HCT116 (cell line): Measurements from ENCODE around the gene TENM4. TPM values are rescaled to one million over a fixed set of nuclear protein-coding genes. Genes with fewer than 3 reads are reported as not detected.

Experiments
- ATAC-seq: fragments of 200-7000 bp; cut with Tn5 transposase; 2 replicates; pipeline ENCODE4 v1.9.1; 2020; ENCODE audit warnings: mild to moderate bottlenecking, moderate library complexity
- BruUV-seq: library from RNA; stranded (reverse); fragments of 400-500 nt; replicated peaks from 2 replicates; lab custom pipeline; 2021; lab: Mats Ljungman, UMichigan
- CTCF ChIA-PET: fragments of 300-600 bp; sonication (Branson Sonifier 250); formaldehyde crosslinking; loops from one replicate; lab custom pipeline; 2021; ENCODE audit warnings: antibody characterized with exemption; lab: Charles Lee
- POLR2A ChIA-PET: fragments of 300-600, 350-600 bp; sonication (Branson Sonifier 250); formaldehyde crosslinking; loops from one replicate; lab custom pipeline; 2021; ENCODE audit warnings: antibody characterized with exemption; lab: Charles Lee
- RAD21 ChIA-PET, 2 experiments: fragments of 300-600 bp; sonication (Branson Sonifier 250); formaldehyde crosslinking; loops; one replicate each; lab custom pipeline; 2023; ENCODE audit warnings: low total read pairs in 2 of 2; ENCODE audit not compliant: uncharacterized antibody in 2 of 2, unreplicated experiment in 2 of 2, low non-redundant PET in 1 of 2; lab: Charles Lee
- DNase-seq: peaks from one replicate; pipeline ENCODE4 v3.0.0-alpha.2; 2010; ENCODE audit warnings: low read depth, low spot score
- H2AFZ ChIP-seq: fragments of 200-600 bp; shearing (Covaris generic), sonication (generic); 2 replicates; pipeline ENCODE4 v1.6.1; 2017; ENCODE audit warnings: low read depth, mixed run types, mixed read lengths, antibody characterized with exemption, low read length; ENCODE audit not compliant: poor library complexity, severe bottlenecking
- H3K27ac ChIP-seq: 2 replicates; pipeline ENCODE4 v1.5.1; 2012; ENCODE audit warnings: low read depth, low read length
- H3K27me3 ChIP-seq: fragments of 200-600 bp; sonication (generic); 2 replicates; pipeline ENCODE4 v1.6.1; 2016; ENCODE audit warnings: mixed run types, low read length, mixed read lengths; ENCODE audit not compliant: insufficient read depth
- H3K36me3 ChIP-seq, 2 experiments: fragments of 200-500 bp in 1 of 2; fragments of 200-600 bp in 1 of 2; sonication (Bioruptor generic) in 1 of 2; sonication (generic) in 1 of 2; 2 replicates each; pipeline versions ENCODE4 v1.5.1 to v1.6.1; 2014 to 2016; ENCODE audit warnings: low read length in 2 of 2, inconsistent platforms in 1 of 2, mixed read lengths in 1 of 2, mixed run types in 1 of 2; ENCODE audit not compliant: insufficient read depth in 2 of 2, control insufficient read depth in 1 of 2
- H3K4me1 ChIP-seq, 2 experiments: fragments of 200-600 bp in 1 of 2; sonication (generic) in 1 of 2; 2 replicates each; pipeline versions ENCODE4 v1.5.1 to v1.6.1; 2012 to 2017; ENCODE audit warnings: low read length in 2 of 2, inconsistent platforms in 1 of 2, mild to moderate bottlenecking in 1 of 2, mixed read lengths in 1 of 2, mixed run types in 1 of 2, moderate library complexity in 1 of 2; ENCODE audit not compliant: insufficient read depth in 2 of 2, control insufficient read depth in 1 of 2
- H3K4me2 ChIP-seq: fragments of 200-600 bp; sonication (generic); 2 replicates; pipeline ENCODE4 v1.6.1; 2017; ENCODE audit warnings: mixed run types, low read length, mixed read lengths
- H3K4me3 ChIP-seq, 2 experiments: fragments of 200-600 bp in 1 of 2; sonication (generic) in 1 of 2; replicated peaks in 1 of 2; 2 replicates each; pipeline ENCODE4 v1.5.1; 2011 to 2016; ENCODE audit warnings: low read length in 2 of 2, control low read depth in 1 of 2, low read depth in 1 of 2, mild to moderate bottlenecking in 1 of 2, mixed read lengths in 1 of 2, mixed run types in 1 of 2
- H3K79me2 ChIP-seq: fragments of 200-600 bp; sonication (generic); 2 replicates; pipeline ENCODE4 v1.6.1; 2017; ENCODE audit warnings: mild to moderate bottlenecking, mixed run types, low read length, moderate library complexity, mixed read lengths; ENCODE audit not compliant: insufficient read depth
- H3K9ac ChIP-seq: fragments of 200-600 bp; sonication (generic); 2 replicates; pipeline ENCODE4 v1.6.1; 2016; ENCODE audit warnings: low read length, mixed read lengths
- H3K9me2 ChIP-seq: fragments of 200-600 bp; sonication (generic), shearing (Covaris generic); 2 replicates; pipeline ENCODE4 v1.6.1; 2017; ENCODE audit warnings: mixed run types, mild to moderate bottlenecking, moderate library complexity; ENCODE audit not compliant: insufficient read depth
- H3K9me3 ChIP-seq, 2 experiments: fragments of 200-500 bp in 1 of 2; fragments of 200-600 bp in 1 of 2; sonication (Bioruptor generic) in 1 of 2; sonication (generic) in 1 of 2; 2 replicates each; pipeline ENCODE4 v1.6.1; 2014 to 2017; ENCODE audit warnings: low read length in 2 of 2, mixed read lengths in 2 of 2, inconsistent platforms in 1 of 2, low read depth in 1 of 2, mild to moderate bottlenecking in 1 of 2, mixed run types in 1 of 2, moderate library complexity in 1 of 2; ENCODE audit not compliant: control insufficient read depth in 1 of 2, insufficient read depth in 1 of 2
- H4K20me1 ChIP-seq: fragments of 200-600 bp; sonication (generic), shearing (Covaris generic); 2 replicates; pipeline ENCODE4 v1.6.1; 2017; ENCODE audit warnings: mixed run types, mild to moderate bottlenecking, moderate library complexity; ENCODE audit not compliant: insufficient read depth
- ATF3 ChIP-seq: IDR thresholded peaks from 2 replicates; pipeline ENCODE4 v1.6.1; 2012
- CBX3 ChIP-seq: IDR thresholded peaks from 2 replicates; pipeline ENCODE4 v1.6.1; 2012; ENCODE audit warnings: low read depth
- CEBPB ChIP-seq: IDR thresholded peaks from 2 replicates; pipeline ENCODE4 v1.6.1; 2012; ENCODE audit warnings: low read depth
- ELF1 ChIP-seq: IDR thresholded peaks from 2 replicates; pipeline ENCODE4 v1.6.1; 2012; ENCODE audit warnings: low read depth, borderline replicate concordance
- EZH2 ChIP-seq: fragments of 200-600 bp; sonication (generic); IDR thresholded peaks from 2 replicates; pipeline ENCODE4 v1.6.1; 2017; ENCODE audit warnings: antibody characterized with exemption, mixed run types
- EZH2phosphoT487 ChIP-seq: fragments of 200-600 bp; IDR thresholded peaks from 2 replicates; pipeline ENCODE4 v1.6.1; 2018; ENCODE audit warnings: antibody characterized with exemption, borderline replicate concordance
- FOSL1 ChIP-seq: IDR thresholded peaks from 2 replicates; pipeline ENCODE4 v1.6.1; 2012; ENCODE audit warnings: low read depth
- JUND ChIP-seq: IDR thresholded peaks from 2 replicates; pipeline ENCODE4 v1.6.1; 2012
- POLR2A ChIP-seq: IDR thresholded peaks from 2 replicates; pipeline ENCODE4 v1.7.0; 2011; ENCODE audit warnings: borderline replicate concordance; ENCODE audit not compliant: insufficient read depth, insufficient read length; ENCODE audit errors: extremely low read depth
- POLR2AphosphoS5 ChIP-seq: IDR thresholded peaks from 2 replicates; pipeline ENCODE4 v1.6.1; 2011; ENCODE audit warnings: mild to moderate bottlenecking, low read depth, low read length, moderate library complexity
- SIN3A ChIP-seq: IDR thresholded peaks from 2 replicates; pipeline ENCODE4 v1.6.1; 2012; ENCODE audit warnings: low read depth
- SP1 ChIP-seq: IDR thresholded peaks from 2 replicates; pipeline ENCODE4 v1.6.1; 2012; ENCODE audit warnings: low read depth
- SRF ChIP-seq: IDR thresholded peaks from 2 replicates; pipeline ENCODE4 v1.6.1; 2012; ENCODE audit warnings: low read depth
- TCF7L2 ChIP-seq: IDR thresholded peaks from 2 replicates; pipeline ENCODE4 v1.7.0; 2011; ENCODE audit warnings: borderline replicate concordance, inconsistent platforms; ENCODE audit not compliant: insufficient read depth, insufficient read length; ENCODE audit errors: extremely low read depth
- YY1 ChIP-seq: IDR thresholded peaks from 2 replicates; pipeline ENCODE4 v1.6.1; 2011; ENCODE audit warnings: low read length, low read depth, moderate library complexity, mild to moderate bottlenecking; ENCODE audit not compliant: insufficient replicate concordance; ENCODE audit errors: extremely low read depth
- intact Hi-C: fragments of 100-400 bp; cut with micrococcal nuclease; formaldehyde crosslinking; loops from 2 replicates; pipeline ENCODE4 v1.10.0; 2022
- total RNA-seq: library from RNA; stranded (reverse); gene quantifications from one replicate; pipeline ENCODE4 v1.2.1, GENCODE V29; 2021; ENCODE audit not compliant: unreplicated experiment
- TF ChIP-seq, protein P1 (sequence below): IDR thresholded peaks from 2 replicates; pipeline ENCODE4 v1.6.1; 2012
- TF ChIP-seq, protein P2 (sequence below), 3 experiments: fragments of 200-600 bp in 1 of 3; sonication (generic) in 1 of 3; IDR thresholded peaks in 2 of 3; conservative IDR thresholded peaks in 1 of 3; 2 replicates each; pipeline ENCODE4 v1.5.1; 2012 to 2017; ENCODE audit warnings: low read depth in 2 of 3, low read length in 2 of 3, antibody characterized with exemption in 1 of 3, borderline replicate concordance in 1 of 3, control low read depth in 1 of 3, mild to moderate bottlenecking in 1 of 3, mixed read lengths in 1 of 3, mixed run types in 1 of 3, moderate library complexity in 1 of 3; ENCODE audit not compliant: insufficient read depth in 1 of 3

The TENM4 gene
- total RNA-seq, 1 experiment from 2014 or later: 0.05 TPM

- no peak overlapping the region for H3K27ac ChIP-seq
- H3K4me2 ChIP-seq: no peak overlapping the region
- no peaks in the 10 kb centered on the region for H4K20me1 ChIP-seq
- H3K9me2 ChIP-seq: no peaks in the 10 kb centered on the region
- POLR2A ChIA-PET: no interaction called here
- DNase-seq (no peak), ATAC-seq (no peak)
- RAD21 ChIA-PET: no interaction called here
- H3K4me1 ChIP-seq: no peaks in the 10 kb centered on the region
- CTCF ChIA-PET: no interaction called here
- H3K9ac ChIP-seq: no peak overlapping the region
- BruUV-seq: no TSS peak
- H3K9me3 ChIP-seq: no peaks in the 10 kb centered on the region
- TF ChIP-seq TCF7L2: no peak
- H3K79me2 ChIP-seq: no peaks in the 10 kb centered on the region
- H3K36me3 ChIP-seq: no peaks in the 10 kb centered on the region
- intact Hi-C loops: no loop called here
- H3K4me3 ChIP-seq: no peak overlapping the region
- H2AFZ ChIP-seq: no peak overlapping the region
- peaks cover 74% of the 10 kb centered on the region for H3K27me3 ChIP-seq
Measured at GRCh38 chr11:78946945-78947902, 493.6 kb downstream of the TENM4 start.

- Histone ChIP-seq H3K4me1 (no peaks in the 10 kb centered on the region), H3K27ac (no peak overlapping the region), H3K9ac (no peak overlapping the region), H3K27me3 (peaks cover 45% of the 10 kb centered on the region), H3K9me2 (no peaks in the 10 kb centered on the region), H3K9me3 (no peaks in the 10 kb centered on the region), H3K79me2 (no peaks in the 10 kb centered on the region), H3K36me3 (no peaks in the 10 kb centered on the region), H3K4me2 (no peak overlapping the region), H3K4me3 (no peak overlapping the region), H2AFZ (no peak overlapping the region), H4K20me1 (no peaks in the 10 kb centered on the region)
- no peak for ATAC-seq
- no peak for DNase-seq
- intact Hi-C loops: no loop called here
- ChIA-PET CTCF (no interaction called here), POLR2A (no interaction called here), RAD21 (no interaction called here)
- no TSS peak for BruUV-seq
- TF ChIP-seq TCF7L2 (no peak), SIN3A (no peak), EZH2phosphoT487 (no peak), JUND (no peak), SP1 (no peak), ATF3 (no peak), CBX3 (no peak), SRF (no peak), CEBPB (no peak), POLR2A (no peak), EZH2 (no peak), FOSL1 (no peak), YY1 (no peak), POLR2AphosphoS5 (no peak), ELF1 (no peak)
- TF ChIP-seq, protein P1, sequence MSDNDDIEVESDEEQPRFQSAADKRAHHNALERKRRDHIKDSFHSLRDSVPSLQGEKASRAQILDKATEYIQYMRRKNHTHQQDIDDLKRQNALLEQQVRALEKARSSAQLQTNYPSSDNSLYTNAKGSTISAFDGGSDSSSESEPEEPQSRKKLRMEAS: no peak
- TF ChIP-seq, protein P2, sequence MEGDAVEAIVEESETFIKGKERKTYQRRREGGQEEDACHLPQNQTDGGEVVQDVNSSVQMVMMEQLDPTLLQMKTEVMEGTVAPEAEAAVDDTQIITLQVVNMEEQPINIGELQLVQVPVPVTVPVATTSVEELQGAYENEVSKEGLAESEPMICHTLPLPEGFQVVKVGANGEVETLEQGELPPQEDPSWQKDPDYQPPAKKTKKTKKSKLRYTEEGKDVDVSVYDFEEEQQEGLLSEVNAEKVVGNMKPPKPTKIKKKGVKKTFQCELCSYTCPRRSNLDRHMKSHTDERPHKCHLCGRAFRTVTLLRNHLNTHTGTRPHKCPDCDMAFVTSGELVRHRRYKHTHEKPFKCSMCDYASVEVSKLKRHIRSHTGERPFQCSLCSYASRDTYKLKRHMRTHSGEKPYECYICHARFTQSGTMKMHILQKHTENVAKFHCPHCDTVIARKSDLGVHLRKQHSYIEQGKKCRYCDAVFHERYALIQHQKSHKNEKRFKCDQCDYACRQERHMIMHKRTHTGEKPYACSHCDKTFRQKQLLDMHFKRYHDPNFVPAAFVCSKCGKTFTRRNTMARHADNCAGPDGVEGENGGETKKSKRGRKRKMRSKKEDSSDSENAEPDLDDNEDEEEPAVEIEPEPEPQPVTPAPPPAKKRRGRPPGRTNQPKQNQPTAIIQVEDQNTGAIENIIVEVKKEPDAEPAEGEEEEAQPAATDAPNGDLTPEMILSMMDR (IDR thresholded peaks at IDR 0.05 in 2 of 3, conservative IDR thresholded peaks at IDR 0.05 in 1 of 3; ENCODE audit: borderline replicate concordance in 1 of 3, insufficient read depth in 1 of 3, low read depth in 2 of 3, low read length in 2 of 3): no peak
Measured at GRCh38 chr11:78943841-78944240, 497.0 kb downstream of the TENM4 start.
